Testis (tissue), 3 donors: ENCODE data around the gene ZNF324B. TPM values are rescaled to one million over a fixed set of nuclear protein-coding genes. Genes with fewer than 3 reads are reported as not detected.
A peak's percentile ranks its signal among the peaks of the same experiment; 100 is the strongest.

Experiments
- DNase-seq: peaks from one replicate; pipeline ENCODE4 v3.0.0-alpha.2; 2019
- H3K27ac ChIP-seq, 2 donors: fragments of 200-600 bp; sonication (generic); one replicate each; pipeline ENCODE4 v1.5.1; 2019
- H3K27me3 ChIP-seq: fragments of 200-600 bp; sonication (generic); one replicate; pipeline ENCODE4 v1.5.1; 2019
- H3K36me3 ChIP-seq: fragments of 200-600 bp; sonication (generic); one replicate; pipeline ENCODE4 v1.5.1; 2017; ENCODE audit warnings: low read depth; ENCODE audit errors: missing control alignments
- H3K4me1 ChIP-seq: fragments of 200-600 bp; sonication (generic); one replicate; pipeline ENCODE4 v1.5.1; 2019
- H3K4me3 ChIP-seq, 2 donors: fragments of 200-600 bp; sonication (generic); one replicate each; pipeline ENCODE4 v1.5.1; 2017 to 2019
- H3K9me3 ChIP-seq: fragments of 200-600 bp; sonication (generic); one replicate; pipeline ENCODE4 v1.5.1; 2017
- POLR2A ChIP-seq: fragments of 450-650 bp; IDR thresholded peaks from one replicate; pipeline ENCODE4 v1.6.1; 2017; ENCODE audit warnings: antibody characterized with exemption, mild to moderate bottlenecking, moderate library complexity
- WGBS, 2 donors: methylation state at CpG; one replicate each; pipeline ENCODE4 v1.1.5; 2018; 5-methylcytosine and 5-hydroxymethylcytosine counted together
- intact Hi-C: fragments of 100-400 bp; cut with DNase I; formaldehyde crosslinking; loops from one replicate; pipeline ENCODE4 v1.15.1; 2023; ENCODE audit warnings: low total_unique reads
- polyA plus RNA-seq: library from polyadenylated mRNA; stranded (reverse); fragments of 350-450 nt; fragmentation: Illumina TruSeq; extraction: RNeasy Lipid Tissue Mini Kit (QIAGEN cat#74804); gene quantifications from one replicate; pipeline ENCODE4 v1.2.3, GENCODE V29; 2014; ENCODE audit warnings: low read depth, low replicate concordance; ENCODE audit not compliant: insufficient read depth
- total RNA-seq, 2 donors: library from RNA; depleted of rRNA; stranded (reverse); fragments of >200 nt; gene quantifications; one replicate each; pipeline ENCODE4 v1.2.3, GENCODE V29; 2016
- TF ChIP-seq, protein P1 (sequence below), 3 experiments: fragments of 450-650 bp in 2 of 3; fragments of 200-600 bp in 1 of 3; sonication (generic) in 1 of 3; IDR thresholded peaks; one replicate each; pipeline ENCODE4 v1.5.1; 2016 to 2019; ENCODE audit warnings: antibody characterized with exemption in 3 of 3, mild to moderate bottlenecking in 2 of 3, moderate library complexity in 1 of 3

The ZNF324B gene
- total and polyA plus RNA-seq, 3 donors from 2014 or later, result 4.8 to 15.8 (median 8.5) TPM

DNA sequence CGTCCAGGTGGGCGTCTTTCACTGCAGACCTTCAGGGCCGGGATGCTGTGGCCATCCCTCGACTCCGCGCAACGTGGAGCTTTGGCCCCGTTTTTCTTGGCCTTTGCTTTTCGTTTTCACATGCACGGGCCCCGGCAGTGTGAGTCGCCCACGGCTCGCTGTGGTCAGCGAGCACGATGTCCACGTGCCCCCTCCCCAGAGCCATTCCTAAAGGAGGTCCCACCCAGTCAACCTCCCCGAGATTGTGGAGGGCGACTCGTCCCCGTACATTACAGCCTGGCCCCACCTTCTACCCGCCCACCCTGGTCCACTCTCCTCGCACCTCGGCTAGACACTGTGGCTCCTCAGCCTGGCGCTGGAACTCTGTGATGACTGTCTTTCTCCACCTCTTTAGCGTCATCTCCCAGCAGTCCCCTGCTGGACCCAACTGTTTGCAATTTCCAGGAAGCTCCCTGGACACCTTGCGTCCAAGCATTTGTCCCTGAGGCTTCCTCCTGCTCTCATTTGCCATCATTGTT is 25.1 kb downstream of the ZNF324B start:
- Histone ChIP-seq H3K27me3 (no peaks in the 10 kb centered on the region), H3K9me3 (no peaks in the 10 kb centered on the region), H3K4me1 (peaks cover 16% of the 10 kb centered on the region), H3K4me3 (peak overlapping the region; percentile 66 to 68), H3K27ac (peak overlapping the region; percentile 73 to 93), H3K36me3 (no peaks in the 10 kb centered on the region)
- intact Hi-C loops, result no loop called here
- no peak for DNase-seq
- 1 to 2% methylated on average over 23 to 27 of the region's 27 CpGs for WGBS, 2 donors
- TF ChIP-seq, protein P1, sequence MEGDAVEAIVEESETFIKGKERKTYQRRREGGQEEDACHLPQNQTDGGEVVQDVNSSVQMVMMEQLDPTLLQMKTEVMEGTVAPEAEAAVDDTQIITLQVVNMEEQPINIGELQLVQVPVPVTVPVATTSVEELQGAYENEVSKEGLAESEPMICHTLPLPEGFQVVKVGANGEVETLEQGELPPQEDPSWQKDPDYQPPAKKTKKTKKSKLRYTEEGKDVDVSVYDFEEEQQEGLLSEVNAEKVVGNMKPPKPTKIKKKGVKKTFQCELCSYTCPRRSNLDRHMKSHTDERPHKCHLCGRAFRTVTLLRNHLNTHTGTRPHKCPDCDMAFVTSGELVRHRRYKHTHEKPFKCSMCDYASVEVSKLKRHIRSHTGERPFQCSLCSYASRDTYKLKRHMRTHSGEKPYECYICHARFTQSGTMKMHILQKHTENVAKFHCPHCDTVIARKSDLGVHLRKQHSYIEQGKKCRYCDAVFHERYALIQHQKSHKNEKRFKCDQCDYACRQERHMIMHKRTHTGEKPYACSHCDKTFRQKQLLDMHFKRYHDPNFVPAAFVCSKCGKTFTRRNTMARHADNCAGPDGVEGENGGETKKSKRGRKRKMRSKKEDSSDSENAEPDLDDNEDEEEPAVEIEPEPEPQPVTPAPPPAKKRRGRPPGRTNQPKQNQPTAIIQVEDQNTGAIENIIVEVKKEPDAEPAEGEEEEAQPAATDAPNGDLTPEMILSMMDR (IDR thresholded peaks at IDR 0.05), result no peak
- no peak for TF ChIP-seq POLR2A

DNA sequence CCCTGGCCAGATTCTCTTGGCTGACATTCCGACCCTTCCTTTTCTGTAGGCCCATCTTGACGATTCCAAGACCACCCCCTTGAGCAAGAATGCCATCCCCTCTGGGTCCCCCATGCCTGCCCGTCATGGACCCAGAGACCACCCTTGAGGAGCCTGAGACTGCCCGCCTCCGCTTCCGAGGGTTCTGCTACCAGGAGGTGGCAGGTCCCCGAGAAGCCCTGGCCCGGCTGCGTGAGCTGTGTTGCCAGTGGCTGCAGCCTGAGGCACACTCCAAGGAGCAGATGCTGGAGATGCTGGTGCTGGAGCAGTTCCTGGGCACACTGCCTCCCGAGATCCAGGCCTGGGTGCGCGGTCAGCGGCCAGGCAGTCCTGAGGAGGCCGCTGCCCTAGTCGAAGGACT is 25.7 kb downstream of the ZNF324B start:
- WGBS, 2 donors, result 77 to 81% methylated on average over 9 to 15 of the region's 15 CpGs
- H3K4me3 ChIP-seq, result peak overlapping the region in 1 of 2 donors; percentile 66
- no peaks in the 10 kb centered on the region for H3K36me3 ChIP-seq

DNA sequence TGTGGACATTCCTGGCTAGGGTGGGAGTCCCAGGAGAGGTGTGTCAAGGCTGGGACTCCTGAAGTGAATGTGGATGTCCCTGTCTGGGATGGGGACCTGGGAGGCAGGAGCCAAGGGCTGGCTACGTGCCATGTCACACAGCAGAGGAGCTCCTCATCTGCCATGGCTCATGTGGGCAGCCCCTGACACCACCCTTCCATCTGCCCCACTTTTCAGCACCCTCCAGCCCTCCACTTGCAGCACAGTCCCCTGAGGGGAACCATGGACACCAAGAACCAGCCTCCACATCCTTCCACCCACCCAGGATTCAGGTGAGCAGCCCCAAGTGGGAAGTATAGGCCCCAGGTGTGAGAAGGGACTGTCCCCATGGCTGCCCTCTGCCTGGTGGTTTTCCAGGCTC is 26.4 kb downstream of the ZNF324B start:
- 83 to 100% methylated on average over 1 of the region's 1 CpG for WGBS, 2 donors
- no peak for DNase-seq
- H3K4me1 ChIP-seq, result peaks cover 16% of the 10 kb centered on the region
- H3K4me3 ChIP-seq, result no peak overlapping the region
- intact Hi-C loops, result no loop called here
- TF ChIP-seq, protein P1 (IDR thresholded peaks at IDR 0.05), result no peak
- TF ChIP-seq POLR2A, result no peak
- H3K9me3 ChIP-seq, result no peaks in the 10 kb centered on the region
- no peaks in the 10 kb centered on the region for H3K36me3 ChIP-seq
- no peak overlapping the region for H3K27ac ChIP-seq
- H3K27me3 ChIP-seq, result no peaks in the 10 kb centered on the region

More for the DNA sequence above, 25.7 kb downstream of the ZNF324B start:
- H3K4me1 ChIP-seq, result peaks cover 16% of the 10 kb centered on the region
- no peaks in the 10 kb centered on the region for H3K9me3 ChIP-seq
- no peak for DNase-seq
- H3K27ac ChIP-seq, result peak overlapping the region; percentile 73 to 93
- no peak for TF ChIP-seq POLR2A
- TF ChIP-seq, protein P1 (IDR thresholded peaks at IDR 0.05), result no peak
- intact Hi-C loops, result no loop called here
- H3K27me3 ChIP-seq, result no peaks in the 10 kb centered on the region

DNA sequence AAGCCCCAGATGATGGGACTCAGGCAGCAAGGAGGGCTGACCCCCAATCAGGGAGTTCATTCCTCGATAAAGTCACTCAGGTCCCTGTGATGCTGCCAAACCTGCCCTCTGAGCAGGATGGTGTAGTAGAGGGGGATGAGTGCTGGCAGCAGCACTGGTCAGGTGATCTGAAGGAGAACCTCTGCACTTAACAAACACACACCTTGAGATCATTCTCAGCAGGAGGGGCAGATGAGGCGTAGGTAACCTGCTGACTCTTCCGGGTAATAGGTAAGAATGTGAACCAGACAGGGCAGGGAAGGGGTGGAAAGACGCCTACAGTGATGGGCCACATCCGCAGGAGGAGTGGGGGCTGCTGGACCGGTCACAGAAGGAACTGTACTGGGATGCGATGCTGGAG is 27.9 kb downstream of the ZNF324B start:
- H3K4me3 ChIP-seq, result no peak overlapping the region
- DNase-seq, result no peak
- WGBS, 2 donors, result 86% methylated on average over 4 to 7 of the region's 7 CpGs
- peaks cover 16% of the 10 kb centered on the region for H3K4me1 ChIP-seq
- TF ChIP-seq, protein P1 (IDR thresholded peaks at IDR 0.05), result no peak
- TF ChIP-seq POLR2A, result no peak
- H3K36me3 ChIP-seq, result no peaks in the 10 kb centered on the region
- no peak overlapping the region for H3K27ac ChIP-seq
- no peaks in the 10 kb centered on the region for H3K9me3 ChIP-seq
- intact Hi-C loops, result no loop called here
- H3K27me3 ChIP-seq, result no peaks in the 10 kb centered on the region

DNA sequence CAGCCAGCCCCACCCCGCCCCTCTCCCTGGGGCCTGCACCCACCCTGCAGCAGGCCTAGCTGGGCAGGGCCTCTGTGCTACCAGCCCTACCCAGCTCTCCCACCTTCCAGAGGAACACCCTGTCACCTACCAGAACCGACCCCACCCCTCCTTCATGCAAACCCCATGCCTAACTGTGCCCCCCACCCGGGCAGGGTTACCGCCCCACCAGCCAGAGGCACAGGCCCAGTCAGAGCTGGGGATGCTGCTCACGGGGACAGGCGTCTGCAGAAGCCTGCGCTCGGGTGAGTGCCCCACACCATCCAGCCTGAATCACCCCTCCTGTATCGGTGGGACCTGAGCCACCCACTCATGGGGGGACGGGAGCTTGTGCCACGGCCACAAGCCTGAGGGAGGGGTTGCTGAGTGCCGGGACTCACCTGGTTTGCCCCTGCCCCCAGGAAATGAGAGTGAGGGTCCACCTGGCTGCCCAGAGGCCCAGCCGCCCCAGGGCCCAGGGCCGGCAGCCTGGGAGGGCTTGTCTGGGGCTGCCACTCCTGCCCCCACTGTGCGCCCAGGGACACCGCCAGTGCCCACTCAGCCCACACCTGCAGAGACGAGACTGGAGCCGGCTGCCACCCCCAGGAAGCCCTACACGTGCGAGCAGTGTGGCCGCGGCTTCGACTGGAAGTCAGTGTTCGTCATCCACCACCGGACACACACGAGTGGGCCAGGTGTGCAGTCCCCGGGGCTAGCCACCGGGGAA is 28.5 kb downstream of the ZNF324B start:
- H3K27me3 ChIP-seq, result no peaks in the 10 kb centered on the region
- H3K9me3 ChIP-seq, result no peaks in the 10 kb centered on the region
- H3K27ac ChIP-seq, result no peak overlapping the region
- no peak overlapping the region for H3K4me3 ChIP-seq
- 95% methylated on average over 25 of the region's 28 CpGs; no CpG with 5 or more reads in 1 of the 2 donors for WGBS, 2 donors
- H3K4me1 ChIP-seq, result peaks cover 14% of the 10 kb centered on the region
- H3K36me3 ChIP-seq, result no peaks in the 10 kb centered on the region
- no peak for DNase-seq
- intact Hi-C loops, result no loop called here
- TF ChIP-seq, protein P1 (IDR thresholded peaks at IDR 0.05), result no peak
- no peak for TF ChIP-seq POLR2A
